NCI-H748 (cell line): ENCODE measurements around the gene FIGNL2.

Source experiments
- DNase-seq: peaks from one replicate; lab custom pipeline; 2025; ENCODE audit not compliant: unreplicated experiment; lab: John Stamatoyannopoulos, UW

Gene FIGNL2

DNA sequence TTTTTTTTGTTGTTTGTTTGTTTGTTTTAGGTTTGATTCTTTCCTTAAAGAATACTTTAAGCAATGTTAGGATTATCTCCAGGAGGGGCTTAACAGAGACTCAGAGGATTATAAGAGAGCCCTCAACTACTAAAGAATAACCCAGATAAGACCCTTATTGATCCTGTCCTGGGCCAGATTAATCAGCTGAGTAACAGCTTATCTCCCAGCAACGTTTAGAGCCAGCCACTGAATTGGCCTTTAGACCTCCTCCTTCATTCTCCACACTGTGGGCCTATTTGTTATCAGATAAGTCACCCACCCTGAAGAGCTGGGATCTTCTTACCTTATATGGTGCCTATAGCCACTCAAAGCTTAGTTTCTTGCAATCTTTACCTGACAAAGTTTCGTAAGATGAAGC lies 71.1 kb downstream of the FIGNL2 start:
- no peak for DNase-seq

DNA sequence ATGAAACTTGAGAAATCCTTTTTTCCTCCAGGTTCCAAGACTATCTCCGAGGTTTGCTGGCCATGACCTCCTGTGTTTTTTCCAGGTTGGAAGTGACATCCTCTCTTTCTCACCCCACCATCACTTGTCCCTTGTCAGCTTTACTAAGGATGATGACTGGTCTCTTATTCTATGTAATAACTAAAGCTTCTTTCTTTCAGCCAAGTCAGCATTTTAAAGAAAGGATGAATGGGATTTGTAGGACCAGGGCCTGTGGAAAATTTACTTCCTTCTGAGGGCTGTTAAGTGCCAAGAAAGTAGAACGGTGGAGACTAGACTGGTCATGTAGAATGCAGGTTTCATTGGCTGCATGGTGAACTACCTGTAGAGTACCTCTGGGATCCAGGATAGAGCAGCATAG lies 73.6 kb downstream of the FIGNL2 start:
- no peak for DNase-seq

- no peak for DNase-seq
Observed at GRCh38 chr12:51773145-51773869, 75.2 kb downstream of the FIGNL2 start.

GRCh38 chr12:51771008-51771407 lies 77.5 kb downstream of the FIGNL2 start:
- no peak for DNase-seq
